GM12892 (cell line): ENCODE results near the gene DUOXA2.

Experiments
- POLR2A ChIP-seq: IDR thresholded peaks from 2 replicates; pipeline ENCODE4 v1.6.1; 2011; ENCODE audit warnings: low read depth, low read length, control low read depth
- POLR2AphosphoS5 ChIP-seq: IDR thresholded peaks from 2 replicates; pipeline ENCODE4 v1.6.1; 2011; ENCODE audit warnings: low read depth, low read length, control low read depth
- TAF1 ChIP-seq: IDR thresholded peaks from 2 replicates; pipeline ENCODE4 v1.6.1; 2011; ENCODE audit warnings: low read depth, mild to moderate bottlenecking, control low read depth, low read length, borderline replicate concordance

DNA sequence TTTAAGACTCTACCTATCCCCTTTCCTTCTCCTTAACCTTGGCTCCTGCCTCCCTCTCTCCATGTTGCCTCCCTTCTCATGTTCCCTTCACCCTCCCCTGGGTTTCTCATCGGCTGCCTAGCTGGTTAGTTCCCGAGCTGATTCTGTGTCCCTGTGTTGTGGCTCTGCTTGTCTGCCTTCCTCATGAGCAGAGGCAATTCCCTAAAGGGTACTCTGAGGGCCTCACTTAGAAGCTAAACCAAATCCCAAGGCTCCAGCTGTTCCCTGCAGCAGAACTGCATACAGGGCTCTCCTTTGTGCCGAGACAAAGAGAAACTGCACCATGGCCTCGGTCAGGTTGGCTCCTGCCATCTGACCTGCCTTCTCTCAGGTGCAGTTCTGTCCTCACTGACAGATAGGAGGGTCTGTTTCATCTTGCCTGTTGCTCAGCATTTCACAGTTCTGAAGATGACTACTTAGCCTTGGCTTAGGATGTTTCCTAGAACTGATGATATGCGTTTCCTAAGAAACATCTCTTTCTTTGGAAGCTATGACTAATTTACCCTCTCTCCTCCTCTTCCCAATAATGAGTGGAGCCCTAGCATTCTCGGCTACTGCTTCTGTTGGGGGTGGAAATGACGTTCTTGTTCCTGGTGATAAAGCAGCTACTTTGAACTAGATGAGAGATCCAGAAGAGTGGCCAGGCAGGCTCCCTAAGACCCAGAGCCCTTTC lies 42.8 kb downstream of the DUOXA2 start:
- TF ChIP-seq POLR2AphosphoS5 (no peak), POLR2A (no peak), TAF1 (no peak)
